ENCODE data around the gene MRPL53.

The MRPL53 gene

GRCh38 chr2:74472086-74472944 is at the start of gene MRPL53:
MRPL53 (minus strand) TSS chr2:74472680; CDS start chr2:74472660, 20 bp downstream.
- peak; percentile 88 to 96 for DNase-seq (ENCODE audit: low read depth in 2 of 2)

- DNase-seq (ENCODE audit: low read depth in 2 of 2): no peak
These were observed 44.2 kb upstream of the MRPL53 start for GRCh38 chr2:74516650-74517049.

GRCh38 chr2:74515981-74516633 is 43.6 kb upstream of the MRPL53 start:
- DNase-seq (ENCODE audit: low read depth in 2 of 2): peak; percentile 37 to 52

DNA sequence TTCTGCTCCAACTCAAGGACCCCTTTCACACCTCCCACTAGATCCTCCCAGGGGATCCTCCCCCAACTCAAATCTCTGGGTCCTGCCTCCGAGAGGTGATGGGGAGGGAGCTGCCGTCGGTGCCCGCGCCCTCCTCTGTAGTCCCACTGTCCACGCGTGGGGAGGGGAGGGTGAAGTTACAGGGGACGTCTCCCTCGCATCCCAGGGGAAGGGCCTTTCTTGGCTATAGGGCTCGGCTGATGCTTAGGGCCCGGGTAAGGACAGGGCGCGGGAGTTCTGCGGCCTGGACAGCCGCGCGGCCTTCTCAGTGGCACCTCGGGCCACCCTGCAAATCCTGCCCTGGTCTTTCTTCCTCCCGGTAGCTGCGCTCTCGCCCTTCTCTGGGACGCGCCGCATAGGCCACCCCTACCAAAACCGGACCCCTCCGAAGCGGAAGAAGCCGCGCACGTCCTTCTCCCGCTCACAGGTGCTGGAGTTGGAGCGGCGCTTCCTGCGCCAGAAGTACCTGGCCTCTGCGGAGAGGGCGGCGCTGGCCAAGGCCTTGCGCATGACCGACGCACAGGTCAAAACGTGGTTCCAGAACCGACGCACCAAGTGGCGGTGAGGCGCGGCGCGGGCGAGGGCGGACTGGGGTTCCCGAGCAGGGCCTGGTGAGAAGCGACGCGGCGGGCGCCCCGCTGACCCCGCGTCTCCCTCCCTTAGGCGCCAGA is 42.9 kb upstream of the MRPL53 start:
- no peak for DNase-seq (ENCODE audit: low read depth in 2 of 2)

DNA sequence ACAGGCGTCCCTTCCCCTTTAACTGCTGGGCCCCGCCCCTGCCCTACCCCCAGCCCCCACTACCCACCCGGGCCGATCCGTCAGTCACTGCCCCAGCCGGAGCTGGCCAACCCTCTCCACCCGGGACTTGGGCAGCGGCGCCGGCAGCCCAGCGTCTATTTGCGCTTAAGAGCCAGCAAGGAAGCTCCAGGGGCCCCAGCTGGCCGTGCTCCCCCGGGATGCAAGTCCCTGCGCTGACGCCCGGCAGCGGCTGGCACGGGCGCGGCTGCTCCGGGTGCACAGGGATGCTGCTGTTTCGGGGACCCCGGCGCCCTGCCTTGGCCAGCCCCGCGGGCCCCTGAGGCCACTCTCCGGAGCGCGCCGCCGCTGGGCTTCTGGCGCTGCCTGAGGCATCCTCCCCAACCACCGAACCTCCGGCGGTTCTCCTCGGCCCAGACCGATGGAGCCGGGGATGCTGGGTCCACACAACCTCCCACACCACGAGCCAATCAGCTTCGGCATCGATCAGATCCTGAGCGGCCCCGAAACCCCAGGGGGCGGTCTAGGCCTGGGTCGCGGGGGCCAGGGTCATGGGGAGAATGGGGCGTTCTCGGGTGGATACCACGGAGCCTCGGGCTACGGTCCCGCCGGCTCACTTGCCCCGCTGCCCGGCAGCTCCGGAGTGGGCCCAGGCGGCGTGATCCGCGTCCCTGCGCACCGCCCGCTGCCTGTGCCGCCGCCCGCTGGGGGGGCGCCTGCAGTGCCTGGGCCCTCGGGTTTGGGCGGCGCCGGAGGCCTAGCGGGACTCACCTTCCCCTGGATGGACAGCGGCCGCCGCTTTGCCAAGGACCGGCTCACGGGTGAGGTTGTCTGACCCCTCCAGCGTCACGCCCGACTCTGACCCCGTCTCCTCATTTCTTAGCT is 42.1 kb upstream of the MRPL53 start, which contains the start of gene TLX2:
TLX2 (plus strand) TSS at position 83 of the 903 bp plus-strand sequence; CDS start at position 440, 357 bp downstream.
- DNase-seq (ENCODE audit: low read depth in 2 of 2): no peak

DNA sequence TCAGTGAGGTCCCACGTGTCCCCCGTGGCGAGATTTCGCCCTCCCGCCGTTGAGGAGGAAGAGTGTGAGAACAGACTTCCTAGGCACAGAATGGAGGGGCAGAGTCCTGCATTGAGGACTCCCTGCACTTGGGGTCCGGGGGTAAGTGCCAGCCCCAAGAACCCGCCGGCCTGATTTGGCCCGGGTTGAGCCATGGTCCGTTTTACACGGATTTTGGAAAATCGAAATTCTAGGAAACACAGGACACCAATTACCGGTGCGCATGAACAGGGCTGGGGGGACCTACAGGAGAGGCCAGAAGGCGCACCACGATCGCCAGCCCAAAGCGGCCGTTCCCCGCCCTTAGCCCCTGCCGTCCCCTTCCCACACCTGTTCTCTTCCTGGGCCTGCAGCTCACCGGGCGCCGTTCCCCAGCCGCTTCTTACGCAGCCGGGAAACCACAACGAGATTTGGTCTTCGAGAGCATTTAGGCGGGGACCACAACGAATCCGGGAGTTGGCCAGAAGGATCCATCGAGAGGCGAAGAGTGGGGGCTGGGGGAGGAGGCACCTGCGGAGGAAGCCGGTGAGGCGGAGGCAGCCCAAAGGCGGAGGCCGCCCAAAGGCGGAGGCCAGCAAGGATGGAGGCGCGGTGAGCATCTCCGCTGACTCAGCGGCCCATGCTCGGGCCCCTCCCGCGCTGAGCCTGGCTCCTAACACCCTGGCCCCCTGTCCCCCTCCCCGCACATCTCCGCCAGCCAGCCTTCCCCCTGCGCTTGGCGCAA is 41.3 kb upstream of the MRPL53 start:
- DNase-seq (ENCODE audit: low read depth in 2 of 2): no peak

DNA sequence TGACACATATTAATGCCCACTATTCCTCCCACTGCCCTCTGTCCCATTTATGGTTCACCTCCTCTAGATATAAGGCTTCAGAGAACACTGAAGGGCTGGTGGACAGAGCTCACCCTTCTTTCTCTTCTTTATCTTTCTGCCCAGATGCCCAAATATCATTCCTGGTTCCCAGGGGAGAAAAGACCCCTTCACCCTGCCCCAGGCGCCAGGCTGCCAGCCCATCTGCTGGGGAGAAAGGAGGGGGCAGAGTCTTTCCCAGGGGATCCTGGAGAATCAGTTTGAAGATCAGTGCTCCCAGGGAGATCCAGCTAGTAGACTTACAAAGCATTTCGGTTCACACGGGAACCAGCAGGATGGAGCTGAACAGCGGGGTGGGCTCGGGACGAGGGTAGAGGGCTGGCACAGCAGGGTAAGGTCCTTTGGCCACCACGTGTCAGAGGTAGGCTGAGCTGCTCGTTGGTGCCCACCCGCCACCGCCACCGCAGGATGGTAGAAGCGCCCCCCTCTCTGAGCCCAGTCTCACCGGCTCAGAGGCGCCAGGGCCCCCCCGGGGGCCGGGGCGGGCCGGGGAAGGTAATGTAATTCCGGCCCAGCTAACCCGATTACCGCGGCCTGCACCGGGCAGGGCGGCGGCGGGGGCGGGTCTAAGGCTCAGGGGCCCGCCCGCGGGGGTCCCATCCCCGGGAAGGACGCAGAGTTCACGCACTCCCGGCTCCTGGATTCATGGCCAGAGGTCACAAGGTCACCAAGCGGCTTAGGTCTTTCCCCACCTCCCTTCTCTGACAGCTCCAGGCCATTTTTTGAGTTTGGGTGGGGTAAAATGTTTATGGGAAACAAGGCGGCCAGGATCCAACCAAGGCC is 40.5 kb upstream of the MRPL53 start:
- no peak for DNase-seq (ENCODE audit: low read depth in 2 of 2)

DNA sequence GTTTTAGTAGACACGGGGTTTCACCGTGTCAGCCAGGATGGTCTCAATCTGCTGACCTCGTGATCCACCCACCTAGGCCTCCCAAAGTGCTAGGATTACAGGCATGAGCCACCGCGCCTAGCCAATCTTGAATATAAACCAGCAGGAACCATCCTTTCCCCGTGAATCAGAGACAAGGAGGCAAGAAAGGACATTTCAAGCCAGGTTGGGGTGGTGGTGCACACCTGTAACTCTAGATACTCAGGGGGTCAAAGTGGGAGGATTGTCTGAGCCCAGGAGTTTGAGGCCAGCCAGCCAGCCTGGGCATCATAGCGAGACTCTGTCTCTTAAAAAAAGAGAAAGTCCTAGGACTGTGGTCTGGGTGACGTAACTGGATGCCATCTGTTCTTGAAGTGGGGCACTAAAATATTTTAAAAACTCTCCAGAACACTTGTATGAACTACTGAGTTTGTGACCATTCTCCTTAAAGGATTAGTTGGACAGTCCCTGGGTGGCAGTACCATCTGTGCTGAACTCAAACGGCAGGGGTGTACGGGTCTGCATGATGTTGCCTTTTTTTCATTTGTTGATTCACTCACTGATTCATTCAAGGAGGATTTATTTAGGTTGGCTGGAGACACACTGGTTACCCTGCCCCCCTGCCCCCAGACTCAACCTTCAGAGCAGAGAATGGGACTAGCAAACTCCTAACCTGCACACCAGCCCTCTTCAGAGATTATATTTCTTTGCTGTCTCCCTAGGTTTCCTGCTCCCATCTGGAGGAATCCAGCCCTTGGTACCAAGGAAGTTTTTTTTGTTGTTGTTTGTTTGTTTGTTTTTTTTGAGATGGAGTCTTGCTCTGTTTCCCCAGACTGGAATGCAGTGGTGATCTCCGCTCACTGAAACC is 38.9 kb upstream of the MRPL53 start:
- DNase-seq (ENCODE audit: low read depth in 2 of 2): no peak

GRCh38 chr2:74510272-74510671 is 37.8 kb upstream of the MRPL53 start:
- DNase-seq (ENCODE audit: low read depth in 2 of 2): no peak

DNA sequence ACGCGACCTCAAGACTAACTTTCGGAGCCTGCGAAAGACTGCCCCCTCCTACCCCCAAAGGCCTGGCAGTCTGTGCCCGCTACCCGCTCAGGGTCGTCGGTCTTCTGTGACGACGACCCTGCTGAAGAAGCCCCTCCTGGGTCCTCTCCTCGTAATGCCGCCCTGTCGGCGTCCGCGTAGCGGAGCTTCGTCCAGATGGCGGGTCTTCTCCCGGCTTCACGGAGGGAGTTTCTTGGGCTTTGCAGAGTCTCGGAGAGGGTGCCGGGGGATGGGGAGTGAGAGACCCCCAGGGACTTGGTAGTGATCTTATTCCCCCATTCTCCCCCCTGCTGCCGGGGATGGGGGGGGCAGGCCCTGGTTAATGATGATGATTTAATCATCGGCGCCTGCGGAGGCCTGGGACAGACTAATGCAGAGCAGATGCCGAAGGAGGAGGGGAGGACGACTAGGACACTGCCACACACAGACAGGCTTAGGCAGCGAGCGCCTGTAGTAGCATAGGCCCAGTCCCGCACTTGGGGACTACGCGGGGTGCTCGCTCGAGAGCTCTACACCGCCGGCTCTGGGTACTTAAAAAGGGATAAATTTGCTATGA is 35.5 kb upstream of the MRPL53 start:
- no peak for DNase-seq (ENCODE audit: low read depth in 2 of 2)

- DNase-seq (ENCODE audit: low read depth in 2 of 2): peak; percentile 96 to 99
These were observed 34.9 kb upstream of the MRPL53 start, which contains the start of gene PCGF1 for GRCh38 chr2:74507145-74507925. PCGF1 (minus strand) TSS chr2:74507695; CDS start chr2:74507668, 27 bp downstream.

GRCh38 chr2:74505448-74506246 is 33.2 kb upstream of the MRPL53 start:
- no peak for DNase-seq (ENCODE audit: low read depth in 2 of 2)

DNA sequence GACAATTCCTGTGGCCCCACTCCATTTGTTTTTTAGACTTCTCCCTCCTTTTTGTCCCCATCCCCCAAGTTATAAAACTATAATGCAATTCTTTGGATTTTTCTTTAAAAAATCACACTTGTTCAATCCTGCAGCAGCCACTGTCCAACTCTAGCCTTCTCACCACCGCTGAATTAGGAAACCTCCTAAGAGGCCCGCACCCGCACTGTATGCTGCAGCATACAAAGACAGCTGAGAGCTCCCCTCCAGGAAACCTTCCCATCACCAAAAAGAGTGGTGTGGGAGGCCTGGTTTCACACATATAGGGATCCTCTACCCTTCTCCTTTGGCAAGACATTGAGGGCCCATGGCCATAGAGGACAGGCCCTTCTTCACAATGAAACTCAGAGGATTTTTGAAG is 32.1 kb upstream of the MRPL53 start:
- no peak for DNase-seq (ENCODE audit: low read depth in 2 of 2)

DNA sequence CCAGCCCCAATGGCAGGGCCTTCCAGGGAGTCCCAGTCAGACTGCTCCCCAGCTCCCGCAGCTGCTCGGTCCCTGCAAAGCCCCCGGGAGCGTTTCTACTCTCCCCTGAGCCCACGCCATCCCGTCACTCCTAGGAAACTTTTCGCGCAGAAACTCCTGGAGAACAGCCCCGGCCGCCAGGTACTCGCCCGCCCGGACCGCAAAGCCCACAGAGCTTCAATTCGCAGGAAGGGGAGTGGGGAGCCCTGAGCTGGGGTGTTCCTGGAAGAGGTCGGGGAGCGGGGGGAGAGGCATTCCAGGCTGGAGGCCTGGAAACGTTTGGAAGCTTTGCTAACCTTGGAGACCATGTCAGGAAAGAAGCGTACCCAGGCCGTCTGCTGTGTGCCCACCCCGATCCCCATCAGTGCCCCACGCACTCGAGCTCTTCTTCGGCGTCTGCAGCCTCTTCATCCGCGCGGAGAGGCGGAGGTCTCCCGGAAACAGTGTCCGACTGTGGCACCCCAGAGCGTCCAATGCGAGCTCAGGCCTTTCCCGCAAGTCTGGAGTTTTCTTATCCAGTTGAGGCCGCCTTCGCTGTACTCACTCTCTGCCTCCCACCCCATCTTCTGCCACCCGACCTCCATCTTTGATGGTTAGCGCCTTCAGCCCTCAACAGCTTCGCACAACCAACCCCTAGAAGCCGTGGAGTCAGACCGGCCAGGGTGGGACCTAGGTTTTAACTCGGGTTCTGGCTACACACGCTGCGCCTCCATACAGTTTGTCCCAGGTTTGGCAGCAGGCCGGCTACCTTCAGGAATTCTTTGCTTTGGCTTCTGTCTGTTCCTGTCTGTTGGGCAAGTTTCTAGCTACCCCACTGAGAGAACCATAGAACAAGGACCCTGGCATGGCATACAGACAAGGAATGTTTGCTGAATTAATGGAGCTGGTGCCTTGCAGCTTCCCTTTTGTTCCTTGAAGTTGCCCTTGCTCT is 31.3 kb upstream of the MRPL53 start:
- no peak for DNase-seq (ENCODE audit: low read depth in 2 of 2)

Data from stimulated activated CD8-positive, alpha-beta memory T cell treated with anti-CD3 and anti-CD28 coated beads, Interleukin-7, amount 100 ng/mL, for 1 hour (primary cell).